ENCODE measurements around the gene DLL3. TPM values are rescaled to one million over a fixed set of nuclear protein-coding genes. Genes with fewer than 3 reads are reported as not detected.
"Not testable (repeated sequence)": the region's sequence is repeated elsewhere in the genome, so short reads cannot be mapped to it uniquely, and the experiment has no call there.

The DLL3 gene
- total RNA-seq (not detected), polyA plus RNA-seq (not detected)
- long read RNA-seq, donor 1: 0 reads
- long read RNA-seq, donor 2: 0 reads
- long read RNA-seq, donor 3: 0 reads

GRCh38 chr19:39498798-39499642 is at the start of gene DLL3:
Gene DLL3, plus strand, starts transcription at chr19:39498947. Its CDS starts 28 bp downstream, at chr19:39498975.
- H3K36me3 ChIP-seq: no peaks in the 10 kb centered on the region
- 1 to 3% (median 2%) methylated on average over 25 to 60 of the region's 60 CpGs for WGBS, 4 donors
- intact Hi-C loops (cut with DNase I): loop anchor here in 1 of 10 donors (5.0 kb wide), 1 partner anchor 33 kb away; the partner anchor contains the start of gene EID2B
- peak within 1 kb of the TSS in 4 of 12 donors; percentile 8 to 16 (median 12) for H3K4me3 ChIP-seq
- peaks cover 33 to 75% (median 59%) of the 10 kb centered on the region in 9 donors for H3K27me3 ChIP-seq
- H3K27ac ChIP-seq: no peak within 1 kb of the TSS
- H3K9me3 ChIP-seq: no peaks in the 10 kb centered on the region
- TF ChIP-seq POLR2A (IDR thresholded peaks at IDR 0.05): no peak
- DNase-seq (no peak), ATAC-seq (peak in 1 of 4 donors; percentile 9)
- peaks cover 3 to 27% (median 15%) of the 10 kb centered on the region in 12 donors for H3K4me1 ChIP-seq

- H3K4me1 ChIP-seq: peaks cover 8 to 55% (median 37%) of the 10 kb centered on the region in 12 donors
Observed at GRCh38 chr19:39449116-39449797, 49.5 kb upstream of the DLL3 start.

GRCh38 chr19:39451257-39451656 is 47.5 kb upstream of the DLL3 start:
- H3K36me3 ChIP-seq: peaks cover 0 to 63% (median 47%) of the 10 kb centered on the region in 9 donors
- H3K9me3 ChIP-seq; ATAC-seq; H3K27ac ChIP-seq; H3K27me3 ChIP-seq; DNase-seq; H3K4me3 ChIP-seq; intact Hi-C loops (cut with DNase I): not testable (repeated sequence)
- 97 to 98% (median 97%) methylated on average over 8 of the region's 8 CpGs for WGBS, 4 donors
- H3K4me1 ChIP-seq: peaks cover 6 to 44% (median 31%) of the 10 kb centered on the region in 12 donors

More at GRCh38 chr19:39449116-39449797, 49.5 kb upstream of the DLL3 start:
- ATAC-seq (no peak), DNase-seq (no peak)
- Histone ChIP-seq H3K4me3 (no peak overlapping the region), H3K9me3 (no peaks in the 10 kb centered on the region), H3K36me3 (peaks cover 0 to 55% (median 30%) of the 10 kb centered on the region in 9 donors), H3K27me3 (no peaks in the 10 kb centered on the region), H3K27ac (no peak overlapping the region)
- intact Hi-C loops (cut with DNase I): loop anchor here in 5 of 10 donors (5.0 to 10.0 kb wide), 3 partner anchors 54 to 86 kb away; partner anchors contain the start of genes EID2B (in 3 of the 5), MED29 (in 2 of the 5) and PAF1 (in 2 of the 5)
- no peak for TF ChIP-seq POLR2A (IDR thresholded peaks at IDR 0.05)
- no peak for TF ChIP-seq CTCF (IDR thresholded peaks at IDR 0.05)
- 64 to 71% (median 70%) methylated on average over 8 of the region's 8 CpGs for WGBS, 4 donors

- no peak overlapping the region for H3K4me3 ChIP-seq
- TF ChIP-seq CTCF (IDR thresholded peaks at IDR 0.05) (no peak), POLR2A (IDR thresholded peaks at IDR 0.05) (no peak)
- intact Hi-C loops (cut with DNase I): no loop called here
- no peak for DNase-seq
- no peaks in the 10 kb centered on the region for H3K4me1 ChIP-seq
- H3K27me3 ChIP-seq: no peaks in the 10 kb centered on the region
- 83 to 94% (median 91%) methylated on average over 3 of the region's 3 CpGs for WGBS, 4 donors
- ATAC-seq: no peak
- peaks cover 0 to 98% (median 88%) of the 10 kb centered on the region in 9 donors for H3K36me3 ChIP-seq
- H3K9me3 ChIP-seq: no peaks in the 10 kb centered on the region
- H3K27ac ChIP-seq: no peak overlapping the region
Observed at GRCh38 chr19:39463403-39463802, 35.3 kb upstream of the DLL3 start.

Data from heart left ventricle (tissue), 16 donors.